Left ventricle myocardium inferior (tissue), 1 donor: ENCODE data around the gene ACSL3. TPM values are rescaled to one million over a fixed set of nuclear protein-coding genes. Genes with fewer than 3 reads are reported as not detected.
"Not testable (repeated sequence)": the region's sequence is repeated elsewhere in the genome, so short reads cannot be mapped to it uniquely, and the experiment has no call there.

ENCODE experiments used
- DNase-seq: peaks from one replicate; pipeline ENCODE4 v3.0.0-alpha.2; 2020
- H3K27ac ChIP-seq: fragments of 200-600 bp; replicated peaks from 2 replicates; pipeline ENCODE4 v1.8.0; 2021
- H3K27me3 ChIP-seq: fragments of 200-600 bp; 2 replicates; pipeline ENCODE4 v1.8.0; 2021; ENCODE audit warnings: low read depth
- H3K36me3 ChIP-seq: fragments of 200-600 bp; 2 replicates; pipeline ENCODE4 v1.8.0; 2021
- H3K4me1 ChIP-seq: fragments of 200-600 bp; 2 replicates; pipeline ENCODE4 v1.8.0; 2021
- H3K4me3 ChIP-seq: fragments of 200-600 bp; 2 replicates; pipeline ENCODE4 v1.8.0; 2021; ENCODE audit warnings: mild to moderate bottlenecking, moderate library complexity
- H3K9me3 ChIP-seq: fragments of 200-600 bp; replicated peaks from 2 replicates; pipeline ENCODE4 v1.8.0; 2021
- intact Hi-C: fragments of 100-400 bp; cut with micrococcal nuclease; formaldehyde crosslinking; loops from one replicate; pipeline ENCODE4 v1.11.0; 2022
- total RNA-seq: library from RNA; stranded (reverse); fragmentation: NEBNext Ultra II Directional; extraction: Animal tissue kit (Norgen Biotek cat#: 25700); gene quantifications from one replicate; pipeline ENCODE4 v1.2.1, GENCODE V29; 2021
- TF ChIP-seq, protein P1 (sequence below): fragments of 200-600 bp; IDR thresholded peaks from 2 replicates; pipeline ENCODE4 v1.8.0; 2021; ENCODE audit warnings: antibody characterized with exemption, mild to moderate bottlenecking, borderline replicate concordance
- donor health status: DM: no; HTN: yes; CAD: no; lungs with severe emphysema.

The ACSL3 gene
- total RNA-seq, 1 donor from 2014 or later, result 50.1 TPM

DNA sequence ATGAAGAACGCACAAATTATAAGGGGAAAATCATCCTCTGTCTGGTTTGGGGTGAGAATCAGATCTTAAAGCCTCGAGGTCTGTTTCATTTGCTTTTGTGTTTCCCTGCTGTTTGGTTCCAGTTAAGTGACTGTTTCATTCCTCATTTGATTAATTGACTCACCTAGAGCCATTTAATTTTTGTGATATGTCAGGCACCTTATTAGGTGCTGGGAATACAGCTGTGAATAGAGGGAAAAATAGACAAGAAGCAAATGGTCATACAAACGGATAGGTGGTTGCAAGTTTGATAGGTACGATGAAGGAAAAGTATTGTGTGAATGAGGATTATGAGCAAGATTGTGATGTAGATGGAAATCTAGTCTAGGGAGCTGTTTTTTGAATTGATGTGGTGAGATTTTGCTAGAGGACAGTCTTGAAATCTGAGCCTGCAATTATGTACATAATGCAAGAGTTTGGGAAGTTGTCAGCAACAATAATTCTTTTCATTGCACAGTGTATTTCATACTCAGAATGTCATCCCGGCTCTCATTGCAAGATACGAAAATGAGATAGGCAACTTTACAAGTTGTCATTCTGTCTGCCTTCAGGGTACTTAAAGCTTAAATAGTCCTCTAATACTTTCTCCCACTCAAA, 2.2 kb downstream of the ACSL3 start:
- H3K36me3 ChIP-seq, result no peaks in the 10 kb centered on the region
- H3K9me3 ChIP-seq, result no peaks in the 10 kb centered on the region
- intact Hi-C loops, result loop anchor here (5.0 kb wide), 2 partner anchors 39 to 156 kb away; no protein-coding TSS in a partner anchor
- H3K27ac ChIP-seq, result peak overlapping the region; percentile 98
- H3K27me3 ChIP-seq, result no peaks in the 10 kb centered on the region
- H3K4me1 ChIP-seq, result peaks cover 87% of the 10 kb centered on the region
- DNase-seq, result no peak
- TF ChIP-seq, protein P1, sequence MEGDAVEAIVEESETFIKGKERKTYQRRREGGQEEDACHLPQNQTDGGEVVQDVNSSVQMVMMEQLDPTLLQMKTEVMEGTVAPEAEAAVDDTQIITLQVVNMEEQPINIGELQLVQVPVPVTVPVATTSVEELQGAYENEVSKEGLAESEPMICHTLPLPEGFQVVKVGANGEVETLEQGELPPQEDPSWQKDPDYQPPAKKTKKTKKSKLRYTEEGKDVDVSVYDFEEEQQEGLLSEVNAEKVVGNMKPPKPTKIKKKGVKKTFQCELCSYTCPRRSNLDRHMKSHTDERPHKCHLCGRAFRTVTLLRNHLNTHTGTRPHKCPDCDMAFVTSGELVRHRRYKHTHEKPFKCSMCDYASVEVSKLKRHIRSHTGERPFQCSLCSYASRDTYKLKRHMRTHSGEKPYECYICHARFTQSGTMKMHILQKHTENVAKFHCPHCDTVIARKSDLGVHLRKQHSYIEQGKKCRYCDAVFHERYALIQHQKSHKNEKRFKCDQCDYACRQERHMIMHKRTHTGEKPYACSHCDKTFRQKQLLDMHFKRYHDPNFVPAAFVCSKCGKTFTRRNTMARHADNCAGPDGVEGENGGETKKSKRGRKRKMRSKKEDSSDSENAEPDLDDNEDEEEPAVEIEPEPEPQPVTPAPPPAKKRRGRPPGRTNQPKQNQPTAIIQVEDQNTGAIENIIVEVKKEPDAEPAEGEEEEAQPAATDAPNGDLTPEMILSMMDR, result no peak
- peak overlapping the region; percentile 89 for H3K4me3 ChIP-seq

DNA sequence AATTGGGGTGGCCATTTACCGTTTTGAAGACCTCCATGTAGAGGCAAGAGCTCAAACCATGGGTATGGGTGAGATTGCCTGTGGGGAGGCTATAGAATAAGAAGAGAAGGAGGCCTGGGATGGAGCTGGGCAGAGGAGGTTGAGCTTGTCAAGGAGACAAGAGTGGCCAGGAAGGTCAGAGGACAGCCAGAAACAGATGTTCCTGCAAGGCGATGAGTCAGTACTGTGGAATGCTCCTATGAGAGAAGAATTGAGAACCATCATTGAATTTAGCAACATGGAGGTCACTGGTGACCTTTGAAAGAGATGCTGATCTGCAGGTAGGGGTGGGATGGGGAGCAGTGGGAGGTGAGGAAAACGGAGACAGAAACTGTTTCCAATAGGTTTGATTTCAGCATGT, 3.5 kb downstream of the ACSL3 start:
- H3K4me3 ChIP-seq, result no peak overlapping the region
- peak overlapping the region; percentile 98 for H3K27ac ChIP-seq
- intact Hi-C loops, result loop anchor here (5.0 kb wide), 2 partner anchors 38 to 157 kb away; no protein-coding TSS in a partner anchor
- no peaks in the 10 kb centered on the region for H3K27me3 ChIP-seq
- TF ChIP-seq, protein P1, result no peak
- no peaks in the 10 kb centered on the region for H3K36me3 ChIP-seq
- H3K9me3 ChIP-seq, result no peaks in the 10 kb centered on the region
- peaks cover 98% of the 10 kb centered on the region for H3K4me1 ChIP-seq
- DNase-seq, result no peak

DNA sequence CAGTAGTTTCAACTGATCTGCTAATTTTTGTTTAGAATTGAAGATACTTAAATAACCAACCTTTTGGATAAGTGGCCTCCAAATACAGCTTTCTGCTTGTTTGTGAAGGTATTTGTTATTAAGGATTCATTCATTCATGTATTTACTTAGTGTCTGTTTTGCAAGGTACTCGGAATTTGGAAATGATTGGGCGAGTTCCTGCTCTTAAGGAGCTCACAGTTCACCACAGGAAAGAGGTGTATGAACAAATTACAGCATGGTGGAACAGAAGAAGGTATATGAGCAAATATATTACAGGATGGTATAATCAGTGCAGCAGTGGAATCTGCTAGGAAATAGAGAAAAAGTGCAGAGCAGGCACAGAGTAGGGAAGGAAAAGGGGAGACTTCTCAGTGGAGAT, 4.5 kb downstream of the ACSL3 start:
- Histone ChIP-seq H3K27ac (peak overlapping the region; percentile 98), H3K27me3 (no peaks in the 10 kb centered on the region), H3K36me3 (no peaks in the 10 kb centered on the region), H3K4me1 (peaks cover 98% of the 10 kb centered on the region), H3K9me3 (no peaks in the 10 kb centered on the region), H3K4me3 (no peak overlapping the region)
- intact Hi-C loops, result no loop called here
- TF ChIP-seq, protein P1, result no peak
- DNase-seq, result no peak

DNA sequence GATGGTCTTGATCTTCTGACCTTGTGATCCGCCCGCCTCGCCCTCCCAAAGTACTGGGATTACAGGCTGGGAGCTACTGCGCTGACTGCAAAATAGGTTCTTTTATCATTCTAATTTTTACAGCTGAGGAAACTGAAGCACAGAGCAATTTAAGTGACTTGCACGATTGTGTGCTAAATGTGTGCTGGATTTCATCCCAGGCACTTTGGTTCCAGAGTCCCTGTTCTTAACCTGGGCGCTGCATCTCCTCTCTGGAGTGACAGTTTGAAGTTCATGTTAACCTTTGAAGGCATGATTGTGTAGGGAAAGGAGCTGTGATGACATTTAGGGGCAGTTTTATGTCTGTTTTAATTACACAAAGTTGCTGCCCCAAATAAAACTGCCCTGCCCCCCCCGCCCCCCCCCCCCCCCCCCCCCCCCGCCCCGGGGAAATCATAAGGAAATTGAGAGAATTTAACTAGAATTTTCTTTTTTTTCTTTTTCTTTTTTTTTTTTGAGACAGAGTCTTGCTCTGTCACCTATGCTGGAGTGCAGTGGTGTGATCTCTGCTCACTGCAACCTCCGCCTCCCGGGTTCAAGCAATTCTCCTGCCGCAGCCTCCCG, 5.6 kb downstream of the ACSL3 start:
- peak overlapping the region; percentile 98 for H3K27ac ChIP-seq
- intact Hi-C loops, result no loop called here
- H3K4me3 ChIP-seq, result no peak overlapping the region
- no peak for DNase-seq
- H3K36me3 ChIP-seq, result no peaks in the 10 kb centered on the region
- no peaks in the 10 kb centered on the region for H3K9me3 ChIP-seq
- TF ChIP-seq, protein P1, result no peak
- H3K4me1 ChIP-seq, result peaks cover 100% of the 10 kb centered on the region
- H3K27me3 ChIP-seq, result no peaks in the 10 kb centered on the region

DNA sequence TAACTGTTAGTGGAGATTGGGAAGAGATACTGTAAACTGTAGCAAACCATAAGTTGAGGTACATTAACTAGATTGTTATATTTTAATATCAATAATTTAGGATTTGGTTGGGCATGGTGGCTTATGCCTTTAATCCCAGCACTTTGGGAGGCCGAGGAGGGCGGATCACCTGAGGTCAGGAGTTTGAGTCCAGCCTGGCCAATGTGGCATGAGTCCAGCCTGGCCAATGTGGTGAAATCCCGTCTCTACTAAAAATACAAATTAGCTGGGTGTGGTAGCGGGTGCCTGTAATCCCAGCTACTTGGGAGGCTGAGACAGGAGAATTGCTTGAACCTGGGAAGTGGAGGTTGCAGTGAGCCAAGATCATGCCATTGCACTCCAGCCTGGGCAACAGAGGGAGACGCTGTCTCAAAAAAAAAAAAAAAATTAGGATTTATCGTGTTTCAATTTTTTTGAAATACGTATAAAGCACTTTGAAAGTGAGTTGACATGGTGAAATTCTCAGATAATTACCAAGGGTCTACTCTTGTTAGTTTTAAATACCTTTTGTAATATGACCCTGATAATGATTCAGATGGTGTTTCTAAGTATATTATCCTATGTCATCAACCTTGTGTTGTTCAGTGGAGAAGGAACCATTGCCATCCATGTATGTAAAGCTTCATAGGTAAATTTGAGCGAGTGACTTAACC, 7.9 kb downstream of the ACSL3 start:
- H3K27ac ChIP-seq, H3K27me3 ChIP-seq, H3K9me3 ChIP-seq, intact Hi-C loops, H3K4me3 ChIP-seq, DNase-seq, H3K36me3 ChIP-seq: not testable (repeated sequence)
- H3K4me1 ChIP-seq, result peaks cover 94% of the 10 kb centered on the region

DNA sequence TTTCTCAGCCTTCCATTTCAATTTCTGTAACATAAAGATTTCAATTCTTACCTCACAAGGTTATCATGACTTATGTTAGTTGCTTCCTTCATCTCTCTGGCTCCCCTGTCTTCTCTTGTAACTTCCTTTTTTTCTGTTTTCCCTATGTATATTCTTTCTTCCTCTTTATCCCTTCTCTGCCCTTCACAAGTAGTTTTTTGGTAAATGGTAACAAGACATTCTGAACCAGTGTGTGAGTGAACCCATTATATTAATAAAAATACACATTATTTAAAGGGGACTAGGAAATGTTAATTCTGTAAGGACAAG, 8.4 kb downstream of the ACSL3 start:
- Histone ChIP-seq H3K36me3 (no peaks in the 10 kb centered on the region), H3K4me1 (peaks cover 89% of the 10 kb centered on the region), H3K27me3 (no peaks in the 10 kb centered on the region), H3K9me3 (no peaks in the 10 kb centered on the region), H3K4me3 (no peak overlapping the region), H3K27ac (no peak overlapping the region)
- TF ChIP-seq, protein P1, result no peak
- no peak for DNase-seq
- intact Hi-C loops, result no loop called here
